ENCODE measurements around the gene ST3GAL2.

The ST3GAL2 gene, protein sequence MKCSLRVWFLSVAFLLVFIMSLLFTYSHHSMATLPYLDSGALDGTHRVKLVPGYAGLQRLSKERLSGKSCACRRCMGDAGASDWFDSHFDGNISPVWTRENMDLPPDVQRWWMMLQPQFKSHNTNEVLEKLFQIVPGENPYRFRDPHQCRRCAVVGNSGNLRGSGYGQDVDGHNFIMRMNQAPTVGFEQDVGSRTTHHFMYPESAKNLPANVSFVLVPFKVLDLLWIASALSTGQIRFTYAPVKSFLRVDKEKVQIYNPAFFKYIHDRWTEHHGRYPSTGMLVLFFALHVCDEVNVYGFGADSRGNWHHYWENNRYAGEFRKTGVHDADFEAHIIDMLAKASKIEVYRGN

DNA sequence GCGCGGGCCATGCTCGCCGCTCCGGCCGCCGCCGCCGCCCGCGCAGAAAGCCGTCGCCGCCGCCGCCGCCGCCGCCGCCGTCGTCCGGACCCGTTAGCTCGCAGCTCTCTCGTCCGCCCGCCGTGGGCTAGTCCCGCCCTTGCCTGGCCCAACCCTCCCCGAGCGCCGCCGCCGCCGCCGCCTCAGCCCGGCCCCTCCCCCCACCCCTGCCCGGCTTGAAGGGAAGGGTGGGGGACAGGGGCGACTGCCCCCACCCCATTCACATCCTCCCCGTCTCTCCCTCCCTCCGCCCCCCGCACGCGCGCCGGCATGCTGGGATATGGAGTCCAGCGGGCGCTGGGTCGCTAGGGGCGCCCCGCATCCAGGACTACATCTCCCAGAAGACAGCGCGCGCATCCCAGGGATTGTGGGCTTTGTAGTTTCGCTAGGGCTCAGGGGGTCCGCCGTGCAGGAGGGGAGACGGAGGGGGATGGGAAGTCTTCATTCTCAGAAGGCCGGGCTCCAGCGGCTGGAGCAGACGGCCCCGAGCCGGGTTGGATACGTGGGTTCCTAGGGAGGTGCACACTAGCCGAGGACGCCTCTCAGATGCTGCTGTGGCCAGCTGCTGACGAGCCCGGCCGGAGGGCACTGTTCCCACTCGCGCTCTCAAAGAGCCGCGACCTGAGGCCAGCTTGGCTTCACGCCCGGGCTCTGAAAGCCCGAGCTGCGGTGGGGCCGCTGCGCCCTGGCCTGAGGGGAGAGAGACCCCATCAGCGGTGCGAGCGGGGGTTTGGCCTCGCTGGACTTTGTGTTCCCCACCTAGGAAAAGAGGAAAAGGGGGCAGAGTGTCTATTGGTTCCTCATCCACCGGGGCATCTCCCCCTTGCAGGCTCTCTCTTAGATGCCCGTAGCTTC, at the start of gene ST3GAL2:
ST3GAL2 (minus strand) TSS at position 132 of the 894 bp plus-strand sequence. CDS start 40,570 bp downstream, outside the sequence.
- peak; percentile 91 for DNase-seq

DNA sequence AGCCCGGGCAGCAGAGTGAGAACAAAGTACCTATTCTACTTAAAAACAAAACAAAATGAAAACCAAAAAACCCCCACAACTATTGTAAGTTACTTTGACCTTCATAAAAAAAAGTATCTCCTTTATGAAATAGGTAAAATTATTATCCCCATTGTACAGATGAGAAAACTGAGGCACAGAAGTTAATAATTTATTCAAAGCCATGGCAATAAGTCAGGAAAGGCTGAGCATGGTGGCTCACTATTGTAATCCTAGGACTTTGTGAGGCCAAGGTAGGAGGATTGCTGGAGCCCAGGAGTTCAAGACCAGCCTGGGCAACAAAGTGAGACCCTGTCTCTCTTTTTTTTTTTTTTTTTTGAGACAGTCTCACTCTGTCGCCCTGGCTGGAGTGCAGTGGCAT, 46.0 kb upstream of the ST3GAL2 start:
- no peak for DNase-seq

DNA sequence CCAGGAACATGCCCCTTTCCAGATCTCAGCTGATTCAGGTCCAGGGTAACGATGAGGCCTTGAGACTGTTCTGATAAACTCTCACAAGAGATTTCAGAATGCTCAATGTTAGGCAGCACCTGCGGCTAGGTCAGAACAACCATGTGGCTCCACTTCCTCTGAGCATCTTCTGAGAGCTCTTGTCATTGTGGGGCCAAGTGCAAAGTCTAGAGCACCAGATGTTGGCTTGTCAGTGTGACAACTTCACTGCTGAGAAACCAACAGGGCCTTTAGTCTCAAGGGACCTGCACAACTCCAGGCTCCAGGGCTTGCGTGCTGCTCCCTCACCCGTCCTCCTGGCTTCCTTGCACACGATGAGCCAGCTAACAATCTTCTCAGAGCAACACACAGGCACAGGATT, 44.5 kb upstream of the ST3GAL2 start:
- DNase-seq = no peak

DNA sequence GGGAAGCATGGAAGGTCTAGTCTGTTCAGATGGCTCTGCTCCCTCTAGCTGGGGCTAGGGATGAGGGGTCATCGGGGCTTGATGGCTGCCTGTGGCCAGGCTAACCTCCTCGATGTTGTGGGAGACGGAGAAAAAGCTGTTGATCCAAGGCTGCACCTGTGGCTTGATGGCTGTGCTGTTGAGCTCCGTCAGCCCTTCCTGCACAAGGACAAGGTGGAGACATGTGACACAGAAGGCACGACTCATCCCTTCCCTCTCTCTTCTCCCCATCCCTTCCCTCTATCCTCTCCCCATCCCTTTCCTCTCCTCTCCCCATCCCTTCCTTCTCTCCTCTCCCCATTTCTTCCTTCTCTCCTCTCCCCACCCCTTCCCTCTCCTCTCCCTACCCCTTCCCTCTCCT, 43.7 kb upstream of the ST3GAL2 start:
- no peak for DNase-seq

DNA sequence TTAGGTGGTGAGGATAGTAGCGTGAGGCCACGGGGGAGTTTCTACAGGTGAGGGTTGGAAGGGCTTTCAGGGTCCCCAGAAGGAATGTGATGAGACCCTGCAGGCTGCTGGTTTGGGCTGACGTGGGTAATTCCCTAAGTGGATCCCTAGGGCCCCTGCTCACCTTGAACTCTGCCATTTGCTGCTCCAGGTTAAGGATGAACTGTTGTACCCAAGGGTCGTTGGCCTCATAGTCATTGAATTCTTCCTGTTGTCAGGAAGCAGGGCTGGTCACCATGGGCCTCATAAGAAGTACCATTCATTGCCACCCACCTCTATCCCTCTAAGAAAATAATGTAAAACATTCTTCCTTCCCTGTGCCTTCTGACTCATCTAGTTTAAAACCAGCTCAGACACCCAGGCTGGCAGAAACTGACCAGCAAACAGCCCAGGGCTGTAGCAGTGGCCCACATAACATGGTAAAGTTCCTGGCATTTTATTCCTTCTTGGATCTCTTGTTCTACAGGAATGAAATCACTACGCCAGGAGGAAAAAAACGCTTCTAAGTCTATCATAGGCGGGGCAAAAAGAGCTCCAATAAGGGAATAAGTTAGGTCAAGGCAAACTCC, 43.1 kb upstream of the ST3GAL2 start:
- no peak for DNase-seq

DNA sequence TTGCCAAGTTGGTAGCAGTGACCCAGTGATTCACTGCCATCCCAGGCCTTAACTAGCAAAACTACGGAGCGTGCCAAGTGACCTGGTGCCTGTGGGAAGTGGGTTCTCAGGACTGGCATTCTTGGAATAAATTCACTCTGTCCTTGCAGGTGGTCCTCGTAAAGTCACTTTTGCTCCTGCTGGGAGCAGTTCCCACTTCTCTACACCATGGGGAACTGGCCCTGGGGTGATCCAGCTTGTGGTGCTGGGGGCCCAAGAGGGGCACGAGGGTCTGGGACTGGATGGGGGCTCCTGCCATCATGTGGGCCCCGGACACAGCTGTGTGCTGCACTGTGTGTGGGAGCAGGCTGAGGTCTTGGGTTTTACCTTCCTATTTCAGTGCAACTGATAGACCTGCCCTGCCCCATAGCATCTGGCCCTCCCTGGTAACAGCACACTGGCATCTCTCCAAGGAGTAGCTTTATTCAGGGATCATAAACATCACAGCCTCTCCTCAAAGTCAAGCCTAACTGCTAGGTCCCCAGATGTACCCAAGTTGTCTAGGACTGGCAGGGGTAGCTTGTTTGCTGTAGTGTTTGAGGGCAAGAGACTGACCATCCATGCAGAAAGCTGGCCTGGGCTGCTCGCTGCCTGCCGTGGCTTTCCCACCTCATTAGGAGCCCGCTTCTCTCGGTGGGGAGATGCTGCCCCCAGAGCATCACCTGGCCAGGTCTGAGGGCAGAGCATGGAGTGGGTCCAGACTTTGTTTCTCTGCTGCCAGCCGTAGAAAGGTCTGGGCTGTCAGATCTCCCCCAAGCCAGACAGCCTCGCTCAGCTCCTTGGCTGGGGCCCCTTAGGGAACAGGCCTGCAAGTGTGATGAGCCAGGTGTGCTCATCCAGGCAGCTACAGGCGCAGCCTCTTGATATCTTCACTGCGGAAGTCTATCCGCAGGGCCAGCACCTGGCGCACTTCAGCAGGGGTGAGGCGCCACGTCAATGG, 41.5 kb upstream of the ST3GAL2 start:
- no peak for DNase-seq

DNA sequence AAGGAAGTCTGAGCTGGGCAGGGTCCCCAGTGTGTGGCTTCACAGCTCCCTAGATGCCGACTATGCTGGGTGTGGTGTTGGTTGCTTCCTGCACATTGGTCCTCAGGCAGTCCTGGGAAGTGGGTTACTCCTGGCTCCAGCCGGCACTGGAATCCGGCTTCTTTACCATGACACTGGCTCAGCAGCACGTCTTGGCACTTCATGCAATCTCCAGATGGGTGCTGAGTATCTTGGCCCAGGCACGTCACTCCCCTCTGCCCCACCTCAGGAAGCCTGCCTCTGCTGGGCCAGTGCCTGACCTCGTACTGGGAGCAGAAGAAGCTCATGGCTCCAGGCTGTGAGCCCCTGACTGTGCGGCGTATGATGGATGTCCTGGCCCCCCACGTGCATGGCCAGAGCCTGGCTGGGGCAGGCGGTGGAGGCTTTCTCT, 40.0 kb upstream of the ST3GAL2 start:
- no peak for DNase-seq

DNA sequence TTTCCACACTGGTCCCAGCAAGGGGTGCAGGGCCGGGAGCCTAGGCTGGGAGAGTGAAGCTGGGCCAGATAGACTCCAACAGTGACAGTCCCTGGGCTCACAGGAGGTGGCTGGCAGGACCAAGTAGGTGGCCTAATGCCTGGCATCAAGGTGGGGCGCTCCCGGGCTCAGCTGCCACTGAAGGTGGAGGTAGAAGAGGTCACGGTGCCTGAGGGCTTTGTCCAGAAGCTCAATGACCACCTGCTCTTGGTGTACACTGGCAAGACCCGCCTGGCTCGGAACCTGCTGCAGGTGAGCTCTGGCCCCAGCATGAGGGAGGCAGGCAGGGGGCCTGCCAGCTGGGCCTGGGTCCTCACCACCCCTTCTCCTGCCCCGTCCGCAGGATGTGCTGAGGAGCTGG, 39.3 kb upstream of the ST3GAL2 start:
- no peak for DNase-seq

DNA sequence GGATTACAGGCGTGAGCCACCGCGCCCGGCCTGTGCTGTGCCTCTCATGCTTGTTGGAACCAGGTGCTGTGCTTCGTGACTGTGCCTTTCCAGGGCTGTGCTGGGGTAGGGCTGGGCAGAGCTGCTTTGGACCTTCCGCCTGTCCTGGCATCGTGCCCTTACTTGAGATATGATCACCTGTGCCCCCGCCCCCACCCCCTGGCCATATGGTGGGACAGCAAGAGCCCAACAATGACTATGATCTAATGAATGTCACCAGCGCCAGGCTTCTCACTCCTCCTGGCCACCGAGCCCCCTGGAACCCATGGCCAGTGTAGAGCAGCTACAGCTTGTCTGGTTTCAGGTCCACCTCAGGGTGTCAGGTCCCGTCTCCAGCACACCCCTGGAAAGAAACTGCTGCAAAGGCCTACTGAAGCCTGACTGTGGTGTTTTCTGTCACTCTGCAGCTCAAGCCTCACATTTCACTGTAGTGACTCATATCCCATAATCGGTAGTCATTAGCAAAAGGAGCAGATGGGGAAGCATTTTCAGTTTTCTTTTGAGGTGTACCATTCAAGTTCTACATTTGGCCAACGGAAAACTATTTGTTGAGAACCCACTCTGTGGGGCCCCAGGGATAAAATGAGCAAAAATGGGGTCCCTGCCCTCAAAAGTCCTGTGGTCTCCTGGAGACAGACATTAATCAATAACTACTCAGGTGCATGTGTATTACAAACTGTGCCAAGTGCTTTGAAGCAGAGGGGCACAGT, 37.5 kb upstream of the ST3GAL2 start:
- DNase-seq = peak; percentile 18

DNA sequence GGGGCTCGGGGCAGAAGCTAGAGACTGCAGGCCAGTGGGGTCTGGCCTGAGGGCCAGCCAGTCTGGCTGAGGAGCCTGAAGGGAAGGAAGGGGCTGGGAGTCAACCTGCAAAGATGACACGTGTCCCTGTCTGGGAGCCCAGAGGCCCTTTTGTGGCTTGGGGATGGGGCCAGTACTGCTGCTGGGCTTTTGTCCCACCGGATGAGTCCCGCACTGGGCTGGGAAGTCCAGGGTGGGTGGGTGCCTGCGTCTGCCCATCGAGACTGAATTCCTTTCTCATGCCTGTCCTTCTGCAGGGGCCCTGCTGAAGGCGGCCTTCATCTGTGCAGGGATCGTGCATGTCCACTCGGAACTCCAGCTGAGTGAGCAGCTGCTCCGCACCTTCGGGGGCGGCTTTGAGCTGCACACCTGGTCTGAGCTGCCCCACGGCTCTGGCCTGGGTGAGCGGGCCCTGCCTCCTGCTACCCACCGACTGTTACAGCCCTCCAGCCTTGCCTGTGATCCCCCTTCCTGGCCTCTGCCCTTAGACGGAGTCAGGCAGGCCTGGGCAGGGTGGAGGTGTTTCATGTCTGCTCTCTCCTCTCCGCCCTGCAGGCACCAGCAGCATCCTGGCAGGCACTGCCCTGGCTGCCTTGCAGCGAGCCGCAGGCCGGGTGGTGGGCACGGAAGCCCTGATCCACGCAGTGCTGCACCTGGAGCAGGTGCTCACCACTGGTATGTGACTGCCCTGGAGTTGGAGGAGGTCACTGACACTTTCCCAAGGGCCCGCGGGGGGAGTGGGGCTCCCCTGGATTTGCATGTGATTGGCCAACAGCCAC, 36.4 kb upstream of the ST3GAL2 start:
- no peak for DNase-seq

DNA sequence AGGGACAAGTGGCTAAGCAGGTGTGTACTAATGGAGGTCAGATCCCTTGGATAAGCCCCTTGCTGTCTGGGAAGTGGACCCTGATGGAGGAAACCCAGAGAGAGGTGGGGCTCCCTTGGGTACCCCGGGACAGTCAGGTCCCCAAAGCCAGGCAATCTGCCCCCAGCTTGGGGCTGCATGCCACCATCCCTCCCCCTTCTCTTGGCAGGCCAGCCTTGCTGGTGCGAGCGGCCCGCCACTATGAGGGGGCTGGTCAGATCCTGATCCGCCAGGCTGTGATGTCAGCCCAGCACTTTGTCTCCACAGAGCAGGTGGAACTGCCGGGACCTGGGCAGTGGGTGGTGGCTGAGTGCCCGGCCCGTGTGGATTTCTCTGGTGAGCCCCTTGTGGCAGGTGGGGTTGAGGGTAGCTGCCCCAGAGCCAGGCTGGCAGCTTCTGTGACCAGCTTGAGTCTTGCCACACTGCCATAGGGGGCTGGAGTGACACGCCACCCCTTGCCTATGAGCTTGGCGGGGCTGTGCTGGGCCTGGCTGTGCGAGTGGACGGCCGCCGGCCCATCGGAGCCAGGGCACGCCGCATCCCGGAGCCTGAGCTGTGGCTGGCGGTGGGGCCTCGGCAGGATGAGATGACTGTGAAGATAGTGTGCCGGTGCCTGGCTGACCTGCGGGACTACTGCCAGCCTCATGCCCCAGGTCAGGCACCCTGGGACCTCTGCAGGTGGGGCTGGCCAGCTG, 35.6 kb upstream of the ST3GAL2 start:
- no peak for DNase-seq

DNA sequence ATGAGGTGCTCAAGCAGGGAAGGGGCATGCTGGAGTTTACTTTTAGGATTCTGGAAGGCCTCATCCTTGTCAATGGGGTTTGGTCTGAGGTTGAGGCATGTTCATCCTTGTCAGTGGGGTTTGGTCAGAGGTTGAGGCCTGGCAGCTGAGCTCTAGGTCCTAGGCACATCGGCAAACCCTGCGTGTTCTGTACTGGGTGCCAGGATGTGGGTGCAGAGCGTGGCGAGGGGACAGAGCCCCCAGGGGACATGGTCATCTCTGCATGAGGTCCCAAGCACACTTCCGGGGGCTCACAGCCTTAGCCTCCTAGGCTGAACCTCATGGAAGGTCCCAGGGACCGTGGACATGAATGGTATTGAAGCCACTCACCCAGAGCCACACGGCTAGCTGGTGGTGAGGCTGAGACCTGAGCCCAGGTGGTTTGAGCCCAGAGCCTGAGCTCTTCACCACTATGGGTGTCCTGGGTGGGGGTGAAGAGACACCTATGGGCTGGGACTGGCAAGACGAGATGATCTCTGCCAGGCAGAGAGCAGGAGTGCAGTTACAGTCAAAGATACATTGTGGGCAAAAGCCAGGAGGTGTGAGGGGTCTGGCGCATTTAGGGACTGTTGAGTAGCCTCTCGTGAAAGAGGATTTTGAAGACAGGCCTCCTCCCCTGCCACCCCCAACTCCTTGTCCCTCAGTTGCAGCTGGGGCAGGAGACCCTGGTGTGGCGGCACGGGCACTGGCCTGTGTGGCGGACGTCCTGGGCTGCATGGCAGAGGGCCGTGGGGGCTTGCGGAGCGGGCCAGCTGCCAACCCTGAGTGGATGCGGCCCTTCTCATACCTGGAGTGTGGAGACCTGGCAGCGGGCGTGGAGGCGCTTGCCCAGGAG, 34.8 kb upstream of the ST3GAL2 start:
- DNase-seq = no peak

DNA sequence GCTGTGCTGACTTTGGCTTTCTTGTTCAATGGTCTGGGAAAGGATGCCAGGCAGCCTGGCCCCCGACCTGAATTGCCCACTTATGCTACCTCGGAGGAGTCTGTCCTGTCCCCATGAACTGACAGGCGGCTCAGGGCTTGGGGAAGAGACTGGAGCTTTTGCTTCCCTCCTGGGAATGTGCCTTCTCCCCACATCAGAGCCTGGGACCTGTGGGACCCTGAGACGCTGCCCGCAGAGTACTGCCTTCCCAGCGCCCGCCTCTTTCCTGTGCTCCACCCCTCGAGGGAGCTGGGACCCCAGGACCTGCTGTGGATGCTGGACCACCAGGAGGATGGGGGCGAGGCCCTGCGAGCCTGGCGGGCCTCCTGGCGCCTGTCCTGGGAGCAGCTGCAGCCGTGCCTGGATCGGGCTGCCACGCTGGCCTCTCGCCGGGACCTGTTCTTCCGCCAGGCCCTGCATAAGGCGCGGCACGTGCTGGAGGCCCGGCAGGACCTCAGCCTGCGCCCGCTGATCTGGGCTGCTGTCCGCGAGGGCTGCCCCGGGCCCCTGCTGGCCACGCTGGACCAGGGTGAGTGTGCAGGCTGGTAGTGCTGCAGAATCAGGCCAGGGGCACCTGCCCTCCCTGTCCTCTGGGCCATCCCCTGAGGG, 34.0 kb upstream of the ST3GAL2 start:
- no peak for DNase-seq

DNA sequence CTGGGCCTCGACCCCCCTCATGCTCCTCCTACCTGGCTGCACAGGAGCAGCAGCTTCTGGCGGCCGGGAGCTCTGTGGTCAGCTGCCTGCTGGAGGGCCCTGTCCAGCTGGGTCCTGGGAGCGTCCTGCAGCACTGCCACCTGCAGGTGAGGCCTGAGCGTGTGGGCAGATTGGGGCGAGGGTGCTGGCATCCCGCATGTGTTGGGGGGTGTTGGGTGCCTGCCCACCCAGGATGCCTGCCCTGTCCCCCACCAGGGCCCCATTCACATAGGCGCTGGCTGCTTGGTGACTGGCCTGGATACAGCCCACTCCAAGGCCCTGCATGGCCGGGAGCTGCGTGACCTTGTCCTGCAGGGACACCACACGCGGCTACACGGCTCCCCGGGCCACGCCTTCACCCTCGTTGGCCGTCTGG, 32.0 kb upstream of the ST3GAL2 start:
- no peak for DNase-seq

DNA sequence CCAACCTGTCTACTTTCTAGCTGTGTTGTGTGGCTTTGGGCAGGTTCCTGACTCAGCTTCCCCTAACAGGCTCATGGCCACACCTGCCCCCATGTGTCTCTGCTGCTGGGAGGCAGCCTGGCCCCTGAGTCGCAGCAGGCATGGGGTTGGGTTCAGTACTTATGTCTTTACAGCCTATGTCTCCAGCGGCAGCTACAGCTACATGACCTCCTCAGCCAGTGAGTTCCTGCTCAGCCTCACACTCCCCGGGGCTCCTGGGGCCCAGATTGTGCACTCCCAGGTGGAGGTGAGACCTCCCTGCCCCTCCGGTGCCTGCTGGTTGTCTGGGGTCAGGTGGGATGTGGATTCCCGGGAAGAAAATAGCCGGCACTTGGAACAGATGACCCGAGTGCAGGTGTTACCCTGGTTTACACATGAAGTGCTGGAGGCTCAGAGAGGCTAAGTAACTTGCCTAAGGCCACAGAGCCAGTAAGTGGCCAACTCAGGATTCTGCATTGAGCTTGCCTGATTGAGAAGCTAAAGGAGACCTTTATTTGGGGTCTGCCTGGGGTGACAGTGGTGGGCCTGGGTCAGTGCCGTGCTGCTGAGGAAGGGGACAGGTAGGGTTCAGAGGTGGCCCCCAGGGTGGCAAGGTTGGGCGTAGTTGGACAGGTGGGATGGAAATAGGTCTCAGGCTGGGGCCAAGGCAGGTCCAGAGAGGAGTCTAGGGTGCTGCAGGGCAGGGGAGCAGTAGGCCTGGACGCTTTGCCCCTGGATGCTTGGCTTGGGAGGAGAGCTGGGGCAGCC, 31.4 kb upstream of the ST3GAL2 start:
- no peak for DNase-seq

DNA sequence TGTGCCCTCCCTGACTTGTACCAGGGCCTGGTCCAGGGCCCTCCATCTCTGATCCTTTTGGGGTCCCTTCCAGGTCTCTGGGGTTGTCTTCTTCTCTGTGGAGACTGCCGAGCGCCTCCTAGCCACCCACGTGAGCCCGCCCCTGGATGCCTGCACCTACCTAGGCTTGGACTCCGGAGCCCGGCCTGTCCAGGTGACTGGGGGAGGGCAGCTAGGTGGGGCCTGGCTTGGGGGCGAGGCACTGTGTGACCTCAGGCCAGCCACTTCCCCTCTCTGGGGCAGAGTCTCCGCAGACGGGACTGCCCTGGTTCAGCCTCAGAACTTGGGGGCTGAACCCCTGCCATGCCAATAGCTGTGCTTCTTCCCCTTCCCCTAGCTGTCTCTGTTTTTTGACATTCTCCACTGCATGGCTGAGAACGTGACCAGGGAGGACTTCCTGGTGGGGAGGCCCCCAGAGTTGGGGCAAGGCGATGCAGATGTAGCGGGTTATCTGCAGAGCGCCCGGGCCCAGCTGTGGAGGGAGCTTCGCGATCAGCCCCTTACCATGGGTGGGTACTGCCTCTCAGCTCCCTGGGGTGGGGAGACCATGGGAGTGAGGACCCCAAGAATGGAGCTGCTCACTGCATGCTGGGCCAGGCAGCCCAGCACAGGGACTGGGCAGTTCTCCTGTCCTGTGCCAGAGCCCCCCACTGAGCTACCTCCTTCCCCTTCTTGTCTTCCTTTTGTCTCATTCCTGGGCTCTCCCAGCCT, 30.1 kb upstream of the ST3GAL2 start:
- no peak for DNase-seq

DNA sequence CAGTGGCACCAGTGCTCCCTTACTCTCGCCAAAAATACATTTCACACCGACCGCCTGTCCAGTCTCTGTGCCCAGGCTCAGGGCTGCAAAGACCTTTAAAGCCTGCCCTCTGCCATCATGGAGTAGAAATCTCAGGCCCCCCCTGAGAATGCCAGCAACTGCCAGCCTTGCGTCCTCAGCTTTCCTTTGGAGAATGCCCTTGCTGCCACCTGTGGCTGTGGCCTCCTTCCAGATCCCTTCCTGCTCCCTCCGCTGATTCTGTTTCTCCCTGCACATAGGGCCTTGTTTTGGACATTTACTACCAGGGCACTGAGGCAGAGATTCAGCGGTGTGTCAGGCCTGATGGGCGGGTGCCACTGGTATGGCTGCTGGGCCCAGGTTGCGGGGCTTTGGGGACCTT, 28.7 kb upstream of the ST3GAL2 start:
- DNase-seq = no peak

Measured in stimulated activated CD4-positive, alpha-beta T cell treated with anti-CD3 and anti-CD28 coated beads, Interleukin-12 subunit alpha, Interleukin-12 subunit beta, amount 100 ng/mL, for 4 hours (primary cell).